ENCODE measurements around the gene ROMO1.
A peak's percentile ranks its signal among the peaks of the same experiment; 100 is the strongest.

ROMO1 gene

DNA sequence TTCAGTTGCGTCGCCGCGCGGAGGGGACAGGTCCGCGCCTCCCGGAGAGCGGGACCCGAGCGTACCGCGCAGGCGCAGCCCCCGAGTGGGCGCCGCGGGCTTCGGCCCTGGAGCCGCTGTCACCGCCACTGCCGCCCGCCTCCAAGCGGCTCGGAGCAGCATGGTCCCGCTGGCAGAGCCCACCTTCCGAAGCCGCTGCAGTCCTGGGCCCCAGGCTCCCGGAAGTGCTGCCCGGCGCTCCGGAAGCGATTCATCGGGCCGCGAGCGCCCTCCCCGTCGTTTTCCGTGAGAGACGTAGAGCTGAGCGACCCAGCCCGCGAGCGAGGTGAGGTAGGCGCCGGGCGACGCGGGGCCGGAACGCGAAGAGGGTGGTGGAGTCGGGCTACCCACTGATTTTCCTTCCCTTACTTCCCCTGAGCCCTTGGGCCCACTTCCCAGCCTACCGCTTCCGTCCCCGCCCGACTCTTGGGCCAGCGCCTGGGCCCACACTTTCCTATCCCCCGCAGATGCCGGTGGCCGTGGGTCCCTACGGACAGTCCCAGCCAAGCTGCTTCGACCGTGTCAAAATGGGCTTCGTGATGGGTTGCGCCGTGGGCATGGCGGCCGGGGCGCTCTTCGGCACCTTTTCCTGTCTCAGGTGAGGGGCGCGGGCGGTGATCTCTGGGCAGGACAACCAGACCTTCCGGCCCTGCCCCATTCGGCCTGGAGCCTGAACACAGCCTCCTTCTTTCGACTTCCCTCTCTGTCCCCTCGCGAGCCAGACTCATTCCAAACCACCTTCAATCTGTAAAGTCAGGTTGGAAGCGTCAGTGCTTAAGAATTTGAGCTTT, at the start of gene ROMO1, which contains the start of gene NFS1:
Gene ROMO1 (plus strand): TSS at position 279 of the 830 bp plus-strand sequence. CDS start 228 bp downstream, at position 507.
Gene NFS1 (minus strand): TSS at position 226 of the 830 bp plus-strand sequence. CDS start 64 bp downstream, at position 162.
- DNase-seq = peak; percentile 85

GRCh38 chr20:35650632-35651031, 48.6 kb upstream of the ROMO1 start:
- DNase-seq = no peak

DNA sequence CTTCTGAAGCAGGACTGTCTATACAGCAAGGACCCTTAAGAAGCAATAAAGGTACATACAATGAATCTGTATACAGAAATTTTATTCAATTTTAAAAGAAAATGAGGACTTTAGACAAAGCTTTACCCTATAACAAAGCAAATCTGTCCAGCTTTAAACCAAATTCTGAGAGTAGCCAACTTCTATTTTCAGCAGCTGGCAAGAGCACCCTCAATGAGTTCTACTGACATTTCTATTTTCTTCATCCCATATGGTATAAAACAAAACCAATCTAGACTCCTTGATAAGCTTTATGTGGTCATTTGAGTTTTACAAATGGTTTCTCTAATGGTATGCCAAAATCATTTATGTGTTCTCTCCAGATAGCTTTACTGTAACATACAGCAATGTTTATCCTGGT, 47.2 kb upstream of the ROMO1 start:
- no peak for DNase-seq

- no peak for DNase-seq
Measured at GRCh38 chr20:35652641-35653429, 46.4 kb upstream of the ROMO1 start.

GRCh38 chr20:35653430-35653734, 45.8 kb upstream of the ROMO1 start:
- DNase-seq = no peak

DNA sequence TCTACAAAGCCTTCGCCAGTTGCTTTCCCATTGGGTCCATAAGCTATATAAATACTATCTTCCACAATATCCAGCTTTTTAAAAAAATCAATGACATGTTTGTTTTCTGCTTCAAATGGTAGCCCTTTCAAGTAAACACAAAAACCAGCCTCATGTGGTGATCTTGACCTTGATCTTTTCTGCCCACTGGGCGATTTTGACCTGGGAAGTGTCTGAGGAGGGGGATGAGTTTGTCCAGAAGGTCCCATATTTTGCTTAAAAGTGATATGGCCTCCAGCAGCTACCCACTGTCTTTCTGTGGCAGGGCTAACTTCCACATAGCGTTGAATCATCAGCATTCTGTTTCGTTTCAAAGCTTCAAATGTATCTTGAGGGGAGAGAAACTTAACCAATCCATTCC, 45.3 kb upstream of the ROMO1 start:
- no peak for DNase-seq

GRCh38 chr20:35654415-35654814, 44.8 kb upstream of the ROMO1 start:
- DNase-seq = no peak

DNA sequence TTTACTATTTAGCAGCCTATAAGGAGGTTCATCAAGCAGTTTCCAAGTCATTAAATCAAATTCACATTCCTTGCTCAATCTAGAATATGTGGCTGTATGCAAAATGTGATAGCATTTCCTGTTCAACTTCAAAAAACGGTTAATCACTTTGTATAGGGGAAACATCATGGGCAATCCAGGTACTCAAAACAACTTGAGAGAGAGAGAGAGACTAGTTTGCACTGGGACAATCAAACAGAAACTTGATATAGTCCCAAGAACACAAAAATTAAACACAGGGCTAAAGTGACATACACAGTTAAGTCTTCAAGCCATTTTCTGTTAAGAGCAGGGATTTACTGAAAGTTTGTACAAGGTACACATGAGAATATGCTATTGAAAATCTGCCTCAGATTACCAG, 41.9 kb upstream of the ROMO1 start:
- DNase-seq = no peak

DNA sequence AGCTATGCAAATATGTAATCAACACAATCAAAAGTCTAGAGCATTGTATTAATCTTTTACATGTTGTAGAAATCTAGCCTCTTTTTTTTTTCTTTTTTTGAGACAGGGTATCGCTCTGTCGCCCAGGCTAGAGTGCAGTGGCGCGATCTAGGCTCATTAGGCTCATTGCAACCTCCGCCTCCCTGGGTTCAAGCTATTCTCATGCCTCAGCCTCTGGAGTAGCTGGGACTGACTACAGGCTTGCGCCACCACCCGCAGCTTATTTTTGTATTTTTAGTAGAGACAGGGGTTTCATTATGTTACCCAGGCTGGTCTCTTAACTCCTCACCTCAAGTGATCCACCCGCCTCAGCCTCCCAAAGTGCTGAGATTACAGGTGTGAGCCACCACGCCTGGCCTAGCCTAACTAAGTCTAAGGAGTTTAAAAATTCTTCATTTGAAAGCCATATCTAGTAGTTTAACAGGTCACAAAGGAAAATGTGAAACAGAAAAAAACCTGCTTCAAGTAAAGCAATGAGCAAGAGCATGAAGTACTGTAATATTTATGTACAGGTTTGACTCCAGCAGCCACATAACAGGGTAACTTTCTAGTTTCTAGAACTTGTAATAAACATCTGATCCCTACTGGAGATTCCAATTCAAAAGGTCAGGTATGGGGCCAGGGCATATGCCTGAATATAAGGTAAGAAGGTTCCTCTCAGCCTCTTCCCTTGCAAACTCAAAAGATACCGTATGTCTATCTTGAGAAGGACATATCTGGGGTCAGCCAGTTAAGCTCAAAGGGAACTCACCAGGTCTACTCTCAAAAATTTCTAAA, 38.9 kb upstream of the ROMO1 start:
- no peak for DNase-seq

GRCh38 chr20:35661053-35661452, 38.2 kb upstream of the ROMO1 start:
- DNase-seq = no peak

GRCh38 chr20:35661908-35662307, 37.3 kb upstream of the ROMO1 start:
- DNase-seq = no peak

DNA sequence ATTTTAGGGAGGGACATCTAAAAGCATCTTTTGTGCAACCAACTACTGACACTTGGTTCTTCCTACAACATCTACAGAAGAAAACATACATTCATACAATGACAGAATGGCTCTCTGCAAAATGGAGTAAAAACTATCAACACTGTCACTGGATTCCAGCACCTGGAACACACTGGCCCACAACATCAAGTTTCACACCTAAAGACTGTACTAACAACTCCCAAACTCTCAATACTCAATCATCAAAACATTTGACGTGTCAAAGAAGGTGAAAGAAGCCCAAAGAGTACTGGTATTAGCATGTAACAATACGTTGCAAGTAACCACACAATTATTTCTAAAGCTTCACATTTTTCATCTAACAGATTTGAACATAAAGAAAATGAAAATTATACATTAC, 36.7 kb upstream of the ROMO1 start:
- DNase-seq = no peak

DNA sequence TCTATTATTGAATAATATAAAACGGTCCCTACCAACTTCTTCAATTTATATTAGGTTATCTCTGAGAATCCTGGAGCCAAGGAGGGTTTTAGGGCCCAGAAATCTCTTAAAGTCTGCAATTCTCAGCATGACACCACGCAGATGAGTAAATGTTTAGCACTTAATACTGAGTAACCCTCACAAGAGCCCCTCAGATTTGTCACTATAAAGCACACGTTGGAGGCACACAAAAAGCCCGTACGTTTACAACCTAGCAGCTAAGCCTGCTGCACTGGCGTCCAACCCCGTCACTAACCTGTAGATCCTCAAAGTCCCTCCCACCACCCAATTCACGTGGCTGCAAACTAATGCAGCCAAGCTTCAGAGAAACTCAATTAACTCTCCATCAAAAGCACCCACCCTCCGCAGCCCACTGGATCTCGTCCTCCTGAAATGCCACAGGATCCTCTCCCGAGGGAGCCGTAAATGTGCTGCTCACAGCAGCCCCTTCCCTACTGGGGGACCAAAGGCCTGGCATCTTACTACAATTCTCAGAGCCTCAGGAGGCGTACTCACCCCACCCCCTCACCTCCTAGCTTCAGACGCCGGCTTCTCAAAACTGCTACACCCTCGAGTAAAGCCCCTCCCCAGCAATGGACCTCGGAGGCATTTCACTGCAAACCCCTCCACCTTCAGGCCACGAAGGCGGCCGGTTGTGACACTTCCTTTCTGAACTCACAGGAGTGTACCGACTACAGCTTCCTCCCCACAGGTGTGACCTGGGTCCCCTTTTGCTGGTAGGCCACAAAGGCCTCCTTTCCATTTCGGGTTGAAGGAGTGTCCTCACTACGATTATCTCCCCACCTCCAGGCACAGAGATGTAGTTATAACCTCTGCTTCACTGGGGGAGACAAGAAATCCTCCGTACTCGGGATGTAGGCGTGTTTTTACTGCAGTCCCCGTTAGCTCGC, 35.4 kb upstream of the ROMO1 start:
- DNase-seq = peak; percentile 55

DNA sequence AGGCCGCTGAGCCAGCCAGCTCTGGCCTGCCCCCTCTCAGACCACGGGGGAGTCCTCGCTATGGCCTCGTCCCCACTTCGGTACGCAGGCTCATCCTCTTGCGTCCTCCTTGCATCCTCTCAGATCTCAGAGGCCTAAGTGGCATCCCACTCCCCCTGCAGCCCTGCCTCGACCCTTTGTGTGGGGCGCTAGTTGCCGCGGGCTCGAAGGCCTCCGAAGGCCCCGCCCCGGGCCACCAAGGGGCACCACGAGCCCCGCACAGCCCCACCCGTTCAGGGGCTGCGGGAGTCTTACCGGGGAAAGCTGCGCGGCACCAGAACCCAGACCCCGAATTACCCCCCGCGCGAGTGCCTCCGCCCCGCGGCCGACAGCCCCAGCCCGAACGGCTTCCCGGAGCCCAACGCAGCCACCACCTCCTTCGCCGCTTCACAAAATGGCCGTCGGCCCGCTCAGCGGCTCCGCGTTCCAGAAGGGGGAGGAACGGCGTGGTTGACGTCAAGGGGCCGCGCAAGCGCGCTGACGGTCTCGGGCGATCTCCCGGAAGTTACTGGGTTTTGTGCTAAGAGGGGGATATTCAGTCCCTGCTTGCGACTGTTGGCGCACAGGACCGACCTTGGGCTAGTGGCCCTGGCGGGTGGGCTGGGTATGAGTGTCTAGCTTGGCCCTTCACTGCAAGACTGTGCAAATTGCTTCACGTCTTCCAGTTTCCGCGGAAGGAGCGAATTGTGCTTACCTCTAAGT, 34.6 kb upstream of the ROMO1 start, which contains the start of the genes CPNE1 and RBM12:
Gene CPNE1 (minus strand): TSS at position 435 of the 741 bp plus-strand sequence. CDS start 31,977 bp downstream, outside the sequence.
Gene RBM12 (minus strand): TSS at position 435 of the 741 bp plus-strand sequence. CDS start 9,578 bp downstream, outside the sequence.
- peak; percentile 92 for DNase-seq

GRCh38 chr20:35665949-35666288, 33.3 kb upstream of the ROMO1 start:
- DNase-seq = no peak

- no peak for DNase-seq
Measured at GRCh38 chr20:35669221-35669620, 30.0 kb upstream of the ROMO1 start.

GRCh38 chr20:35669681-35670080, 29.5 kb upstream of the ROMO1 start:
- DNase-seq = no peak

DNA sequence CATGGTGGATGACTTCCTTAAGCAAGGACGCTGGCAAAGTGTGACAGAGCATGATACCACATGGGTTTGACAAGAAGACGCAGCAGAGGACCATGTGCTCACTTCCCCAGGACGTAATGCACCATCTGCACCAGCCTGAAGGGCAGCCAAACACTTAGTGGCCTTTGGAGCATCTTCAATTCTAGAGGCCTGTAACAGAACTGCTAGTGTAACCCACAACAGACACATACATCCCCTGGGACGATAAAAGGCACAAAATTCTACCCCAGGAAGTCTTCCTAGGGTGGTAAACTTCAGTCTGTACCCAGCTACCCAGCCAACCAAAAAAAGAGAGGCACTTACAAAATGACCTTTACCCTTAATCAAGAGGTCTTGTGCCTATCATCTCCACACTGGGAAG, 25.3 kb upstream of the ROMO1 start:
- no peak for DNase-seq

DNA sequence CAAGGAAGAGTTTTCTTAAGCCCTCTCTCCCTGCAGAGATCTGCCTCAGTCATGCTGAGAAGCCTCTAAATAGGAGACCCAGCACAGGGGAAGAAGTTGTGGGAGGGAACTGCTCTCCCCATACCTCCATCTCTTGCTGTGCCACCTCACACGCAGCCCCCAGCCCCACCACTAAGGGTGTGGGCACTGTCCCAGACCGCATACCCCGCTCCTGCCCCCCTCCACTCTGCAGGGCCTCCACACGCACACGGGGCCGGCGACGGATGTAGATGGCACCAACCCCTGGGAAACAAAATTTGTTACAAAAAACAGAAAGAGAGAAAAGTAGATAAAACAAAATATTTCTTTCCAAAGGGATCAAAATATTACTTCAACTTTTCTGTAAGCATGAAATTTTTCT, 24.3 kb upstream of the ROMO1 start:
- no peak for DNase-seq

GRCh38 chr20:35680452-35681183, 18.6 kb upstream of the ROMO1 start:
- DNase-seq = no peak

Measured in activated CD4-positive, alpha-beta T cell treated with anti-CD3 and anti-CD28 coated beads, Interleukin-2, amount 50 U/mL, for 1 hour (primary cell).